Nephron (organoid): ENCODE measurements around the gene GLRA3.
"Not testable (repeated sequence)": the region's sequence is repeated elsewhere in the genome, so short reads cannot be mapped to it uniquely, and the experiment has no call there.

Experiments used
- H3K27ac Mint-ChIP-seq, 3 experiments: 2 replicates each; pipeline ENCODE4 v1.8.0; 2020; ENCODE audit warnings: mixed read lengths in 3 of 3, mild to moderate bottlenecking in 2 of 3, moderate library complexity in 1 of 3
- H3K27me3 Mint-ChIP-seq: 2 replicates; pipeline ENCODE4 v1.8.0; 2021; ENCODE audit warnings: low read depth, mild to moderate bottlenecking, moderate library complexity, mixed read lengths
- H3K36me3 Mint-ChIP-seq: 2 replicates; pipeline ENCODE4 v1.8.0; 2020; ENCODE audit warnings: low read depth, mixed read lengths
- H3K4me1 Mint-ChIP-seq: 2 replicates; pipeline ENCODE4 v1.8.0; 2020; ENCODE audit warnings: mixed read lengths
- H3K4me3 Mint-ChIP-seq, 3 experiments: 2 replicates each; pipeline ENCODE4 v1.8.0; 2020; ENCODE audit warnings: mild to moderate bottlenecking in 3 of 3, mixed read lengths in 3 of 3, moderate library complexity in 2 of 3
- H3K9me3 Mint-ChIP-seq: 2 replicates; pipeline ENCODE4 v1.8.0; 2020; ENCODE audit warnings: mixed read lengths
- CTCF ChIP-seq, 3 experiments: fragments of 200-600 bp; sonication (generic); IDR thresholded peaks; one replicate each; pipeline ENCODE4 v1.5.0; 2021; ENCODE audit warnings: antibody characterized with exemption in 3 of 3; ENCODE audit not compliant: unreplicated experiment in 3 of 3

Gene GLRA3

GRCh38 chr4:174808836-174809235 is 20.2 kb downstream of the GLRA3 start:
- Mint-ChIP-seq H3K27ac (no peak overlapping the region), H3K4me1 (no peaks in the 10 kb centered on the region), H3K27me3 (no peaks in the 10 kb centered on the region), H3K9me3 (no peaks in the 10 kb centered on the region), H3K4me3 (no peak overlapping the region), H3K36me3 (no peaks in the 10 kb centered on the region)
- TF ChIP-seq CTCF (IDR thresholded peaks at IDR 0.05; ENCODE audit: unreplicated experiment in 3 of 3), result no peak

- no peaks in the 10 kb centered on the region for H3K36me3 Mint-ChIP-seq
- no peaks in the 10 kb centered on the region for H3K4me1 Mint-ChIP-seq
- H3K27ac Mint-ChIP-seq, result no peak overlapping the region
- H3K4me3 Mint-ChIP-seq, result no peak overlapping the region
- no peaks in the 10 kb centered on the region for H3K27me3 Mint-ChIP-seq
- TF ChIP-seq CTCF (IDR thresholded peaks at IDR 0.05; ENCODE audit: unreplicated experiment in 3 of 3), result no peak
- H3K9me3 Mint-ChIP-seq, result no peaks in the 10 kb centered on the region
Observed at GRCh38 chr4:174808119-174808518, 20.9 kb downstream of the GLRA3 start.

- Mint-ChIP-seq H3K9me3 (no peaks in the 10 kb centered on the region), H3K4me1 (no peaks in the 10 kb centered on the region), H3K4me3 (no peak overlapping the region), H3K36me3 (no peaks in the 10 kb centered on the region), H3K27ac (no peak overlapping the region), H3K27me3 (no peaks in the 10 kb centered on the region)
- no peak for TF ChIP-seq CTCF (IDR thresholded peaks at IDR 0.05; ENCODE audit: unreplicated experiment in 3 of 3)
Observed at GRCh38 chr4:174805746-174806145, 23.3 kb downstream of the GLRA3 start.

GRCh38 chr4:174794543-174795094 is 34.4 kb downstream of the GLRA3 start:
- Mint-ChIP-seq H3K4me1 (no peaks in the 10 kb centered on the region), H3K36me3 (no peaks in the 10 kb centered on the region), H3K27ac (no peak overlapping the region), H3K27me3 (no peaks in the 10 kb centered on the region), H3K4me3 (no peak overlapping the region), H3K9me3 (no peaks in the 10 kb centered on the region)
- no peak for TF ChIP-seq CTCF (IDR thresholded peaks at IDR 0.05; ENCODE audit: unreplicated experiment in 3 of 3)

GRCh38 chr4:174789657-174790056 is 39.4 kb downstream of the GLRA3 start:
- Mint-ChIP-seq H3K27ac (no peak overlapping the region), H3K4me1 (no peaks in the 10 kb centered on the region), H3K4me3 (no peak overlapping the region), H3K36me3 (no peaks in the 10 kb centered on the region), H3K27me3 (no peaks in the 10 kb centered on the region), H3K9me3 (no peaks in the 10 kb centered on the region)
- no peak for TF ChIP-seq CTCF (IDR thresholded peaks at IDR 0.05; ENCODE audit: unreplicated experiment in 3 of 3)

GRCh38 chr4:174778274-174778986 is 50.6 kb downstream of the GLRA3 start:
- not testable (repeated sequence) for H3K36me3 Mint-ChIP-seq, H3K4me3 Mint-ChIP-seq, H3K27ac Mint-ChIP-seq, H3K4me1 Mint-ChIP-seq, H3K9me3 Mint-ChIP-seq, H3K27me3 Mint-ChIP-seq
